Neural progenitor cell (in vitro differentiated cells): Measurements from ENCODE around the gene INPP4A. TPM values are rescaled to one million over a fixed set of nuclear protein-coding genes. Genes with fewer than 3 reads are reported as not detected.

Experiments
- DNase-seq: peaks from one replicate; pipeline ENCODE4 v3.0.0-alpha.2; 2016; ENCODE audit warnings: low spot score
- H2AFZ ChIP-seq: fragments of 200-600 bp; sonication (generic); replicated peaks from 2 replicates; pipeline ENCODE4 v1.6.1; 2016; ENCODE audit warnings: antibody characterized with exemption
- H3F3A ChIP-seq: fragments of 200-600 bp; sonication (generic); 2 replicates; pipeline ENCODE4 v1.6.1; 2016; ENCODE audit warnings: antibody characterized with exemption, low read depth
- H3K27ac ChIP-seq: fragments of 200-600 bp; sonication (generic); 2 replicates; pipeline ENCODE4 v1.5.1; 2016; ENCODE audit warnings: mild to moderate bottlenecking
- H3K27me3 ChIP-seq: fragments of 200-600 bp; sonication (generic); 2 replicates; pipeline ENCODE4 v1.6.1; 2016; ENCODE audit warnings: mild to moderate bottlenecking, moderate library complexity
- H3K36me3 ChIP-seq: fragments of 200-600 bp; sonication (generic); 2 replicates; pipeline ENCODE4 v1.5.1; 2016
- H3K4me1 ChIP-seq: fragments of 200-600 bp; sonication (generic); 2 replicates; pipeline ENCODE4 v1.6.1; 2016; ENCODE audit warnings: mixed run types
- H3K4me2 ChIP-seq: fragments of 200-600 bp; sonication (generic); 2 replicates; pipeline ENCODE4 v1.6.1; 2016
- H3K4me3 ChIP-seq: fragments of 200-600 bp; sonication (generic); 2 replicates; pipeline ENCODE4 v1.5.1; 2016
- H3K79me2 ChIP-seq: fragments of 200-600 bp; sonication (generic); 2 replicates; pipeline ENCODE4 v1.6.1; 2016; ENCODE audit warnings: low read depth
- H3K9ac ChIP-seq: fragments of 200-600 bp; sonication (generic); 2 replicates; pipeline ENCODE4 v1.6.1; 2016
- H3K9me3 ChIP-seq: fragments of 200-600 bp; sonication (generic); 2 replicates; pipeline ENCODE4 v1.5.1; 2016; ENCODE audit warnings: low read depth
- H4K20me1 ChIP-seq: fragments of 200-600 bp; sonication (generic); 2 replicates; pipeline ENCODE4 v1.6.1; 2016; ENCODE audit warnings: low read depth
- H3K27ac Mint-ChIP-seq: 3 replicates; pipeline ENCODE4 v1.8.0; 2021; ENCODE audit warnings: mixed read lengths
- H3K27me3 Mint-ChIP-seq: 2 replicates; pipeline ENCODE4 v1.8.0; 2022; ENCODE audit warnings: low read depth, mild to moderate bottlenecking, inconsistent platforms, moderate library complexity, mixed read lengths; ENCODE audit not compliant: insufficient read depth
- H3K36me3 Mint-ChIP-seq: 3 replicates; pipeline ENCODE4 v1.8.0; 2021; ENCODE audit warnings: mixed read lengths
- H3K4me1 Mint-ChIP-seq: 3 replicates; pipeline ENCODE4 v1.8.0; 2021; ENCODE audit warnings: mixed read lengths
- H3K4me3 Mint-ChIP-seq: 3 replicates; pipeline ENCODE4 v1.8.0; 2021; ENCODE audit warnings: mild to moderate bottlenecking, moderate library complexity, mixed read lengths
- H3K9me3 Mint-ChIP-seq: 3 replicates; pipeline ENCODE4 v1.8.0; 2020; ENCODE audit warnings: mixed read lengths
- EZH2 ChIP-seq: fragments of 200-600 bp; sonication (generic); IDR thresholded peaks from 2 replicates; pipeline ENCODE4 v1.6.1; 2017; ENCODE audit warnings: antibody characterized with exemption, mild to moderate bottlenecking, moderate library complexity
- EZH2phosphoT487 ChIP-seq: fragments of 200-600 bp; sonication (generic); IDR thresholded peaks from 2 replicates; pipeline ENCODE4 v1.6.1; 2017; ENCODE audit warnings: antibody characterized with exemption
- total RNA-seq: library from RNA; depleted of rRNA; stranded (reverse); fragments of >200 nt; gene quantifications from 2 replicates; pipeline ENCODE4 v1.2.3, GENCODE V29; 2015; ENCODE audit warnings: low replicate concordance
- TF ChIP-seq, protein P1 (sequence below): fragments of 200-600 bp; sonication (generic); IDR thresholded peaks from 2 replicates; pipeline ENCODE4 v1.5.1; 2017; ENCODE audit warnings: antibody characterized with exemption, mild to moderate bottlenecking

Gene INPP4A
- total RNA-seq, 1 donor from 2014 or later, result 35.1 TPM

DNA sequence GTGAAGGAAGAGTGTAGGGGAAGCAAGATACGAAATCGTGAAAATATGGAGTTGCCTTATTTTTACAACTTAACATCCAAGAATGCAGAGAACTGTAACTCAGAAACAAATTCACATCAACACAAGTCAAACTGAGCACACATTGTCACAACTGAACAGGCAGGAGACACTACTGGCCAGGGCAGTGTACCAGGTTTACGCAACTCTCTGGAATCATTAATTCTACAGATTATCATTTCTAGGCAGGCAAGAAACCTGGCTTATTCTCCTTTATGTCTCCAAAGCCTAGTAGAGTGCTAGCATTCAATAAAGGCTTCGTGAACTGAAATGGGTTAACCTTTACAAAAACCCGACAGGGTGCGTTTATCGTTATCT is 163.1 kb downstream of the INPP4A start:
- peaks cover 28% of the 10 kb centered on the region for H3K4me1 Mint-ChIP-seq
- H3K4me1 ChIP-seq, result peaks cover 12% of the 10 kb centered on the region
- no peaks in the 10 kb centered on the region for H3K27me3 ChIP-seq
- peaks cover 2% of the 10 kb centered on the region for H3K36me3 Mint-ChIP-seq
- no peaks in the 10 kb centered on the region for H3K27me3 Mint-ChIP-seq
- peak overlapping the region; percentile 82 for H3K4me3 ChIP-seq
- TF ChIP-seq, protein P1, sequence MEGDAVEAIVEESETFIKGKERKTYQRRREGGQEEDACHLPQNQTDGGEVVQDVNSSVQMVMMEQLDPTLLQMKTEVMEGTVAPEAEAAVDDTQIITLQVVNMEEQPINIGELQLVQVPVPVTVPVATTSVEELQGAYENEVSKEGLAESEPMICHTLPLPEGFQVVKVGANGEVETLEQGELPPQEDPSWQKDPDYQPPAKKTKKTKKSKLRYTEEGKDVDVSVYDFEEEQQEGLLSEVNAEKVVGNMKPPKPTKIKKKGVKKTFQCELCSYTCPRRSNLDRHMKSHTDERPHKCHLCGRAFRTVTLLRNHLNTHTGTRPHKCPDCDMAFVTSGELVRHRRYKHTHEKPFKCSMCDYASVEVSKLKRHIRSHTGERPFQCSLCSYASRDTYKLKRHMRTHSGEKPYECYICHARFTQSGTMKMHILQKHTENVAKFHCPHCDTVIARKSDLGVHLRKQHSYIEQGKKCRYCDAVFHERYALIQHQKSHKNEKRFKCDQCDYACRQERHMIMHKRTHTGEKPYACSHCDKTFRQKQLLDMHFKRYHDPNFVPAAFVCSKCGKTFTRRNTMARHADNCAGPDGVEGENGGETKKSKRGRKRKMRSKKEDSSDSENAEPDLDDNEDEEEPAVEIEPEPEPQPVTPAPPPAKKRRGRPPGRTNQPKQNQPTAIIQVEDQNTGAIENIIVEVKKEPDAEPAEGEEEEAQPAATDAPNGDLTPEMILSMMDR, result no peak
- TF ChIP-seq EZH2, result no peak
- TF ChIP-seq EZH2phosphoT487, result no peak
- DNase-seq, result no peak
- H3K27ac ChIP-seq, result peak overlapping the region; percentile 72
- no peaks in the 10 kb centered on the region for H3K9me3 Mint-ChIP-seq
- no peaks in the 10 kb centered on the region for H3K9me3 ChIP-seq
- peak overlapping the region; percentile 84 for H3K4me2 ChIP-seq
- H2AFZ ChIP-seq, result peak overlapping the region; percentile 89
- H3K9ac ChIP-seq, result peak overlapping the region; percentile 86
- H3K4me3 Mint-ChIP-seq, result peak overlapping the region; percentile 89
- peaks cover 6% of the 10 kb centered on the region for H3F3A ChIP-seq
- H4K20me1 ChIP-seq, result peaks cover 23% of the 10 kb centered on the region
- peaks cover 74% of the 10 kb centered on the region for H3K79me2 ChIP-seq
- H3K27ac Mint-ChIP-seq, result peak overlapping the region; percentile 97
- H3K36me3 ChIP-seq, result peaks cover 4% of the 10 kb centered on the region

DNA sequence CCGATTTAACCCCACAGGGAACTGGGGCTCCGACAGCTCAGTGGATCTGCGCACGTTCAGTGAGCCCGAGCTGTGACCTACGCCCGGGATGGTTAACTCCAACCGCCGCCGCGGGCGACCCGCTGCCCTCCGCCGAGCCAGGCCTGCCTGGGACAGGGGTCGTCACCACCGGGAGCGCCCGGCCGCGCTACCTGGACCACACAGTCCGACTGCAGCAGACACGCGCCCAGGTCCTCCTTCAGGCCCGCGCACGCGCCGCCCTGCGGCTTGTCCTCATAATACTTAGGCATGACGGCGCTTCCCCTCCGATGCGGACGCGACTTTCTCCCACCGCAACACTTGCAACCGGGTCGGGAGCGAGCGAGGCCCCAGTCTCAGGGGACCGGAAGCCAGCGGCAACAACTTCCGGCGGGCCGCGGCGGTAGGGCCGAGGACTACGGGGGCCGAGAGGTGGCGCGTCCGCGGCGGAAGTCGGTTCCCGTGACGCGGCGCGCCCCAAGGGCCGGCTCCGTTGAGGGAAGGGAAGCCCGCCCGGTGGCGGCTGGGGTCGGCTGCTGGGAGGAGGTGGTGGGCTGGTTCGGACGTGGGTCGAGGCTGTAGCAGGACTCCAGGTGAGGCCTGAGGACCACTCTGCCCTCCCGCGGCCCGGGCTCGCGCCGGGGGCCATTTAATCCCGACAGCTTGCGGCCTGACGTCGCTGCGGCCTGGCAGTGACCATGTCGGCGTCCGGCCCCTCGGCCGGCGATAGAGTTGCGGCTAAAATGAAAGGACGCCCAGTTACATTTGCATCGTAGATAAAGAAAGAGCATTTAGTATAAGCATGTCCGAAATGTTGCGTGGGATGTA is 163.7 kb downstream of the INPP4A start, which contains the start of the genes COA5 and UNC50:
TSS of gene COA5 (minus strand) at position 397 of the 846 bp plus-strand sequence. CDS start at position 290, 107 bp downstream.
TSS of gene UNC50 (plus strand) at position 474 of the 846 bp plus-strand sequence. CDS start 1,171 bp downstream, outside the sequence.
- H3K27me3 ChIP-seq, result no peaks in the 10 kb centered on the region
- Mint-ChIP-seq H3K9me3 (no peaks in the 10 kb centered on the region), H3K4me1 (peaks cover 28% of the 10 kb centered on the region), H3K36me3 (peaks cover 2% of the 10 kb centered on the region), H3K27me3 (no peaks in the 10 kb centered on the region), H3K27ac (peak within 1 kb of the TSS; percentile 97), H3K4me3 (peak within 1 kb of the TSS; percentile 89)
- no peaks in the 10 kb centered on the region for H3K9me3 ChIP-seq
- H3K79me2 ChIP-seq, result peaks cover 74% of the 10 kb centered on the region
- peak within 1 kb of the TSS; percentile 72 for H3K27ac ChIP-seq
- peak; percentile 53 for TF ChIP-seq EZH2phosphoT487
- peak; percentile 22 for TF ChIP-seq EZH2
- TF ChIP-seq, protein P1, result peak; percentile 13
- peak; percentile 92 for DNase-seq
- peaks cover 12% of the 10 kb centered on the region for H3K4me1 ChIP-seq
- H3K4me3 ChIP-seq, result peak within 1 kb of the TSS; percentile 82
- H2AFZ ChIP-seq, result peak within 1 kb of the TSS; percentile 89
- peak within 1 kb of the TSS; percentile 86 for H3K9ac ChIP-seq
- H3K4me2 ChIP-seq, result peak within 1 kb of the TSS; percentile 84
- peaks cover 23% of the 10 kb centered on the region for H4K20me1 ChIP-seq
- peaks cover 4% of the 10 kb centered on the region for H3K36me3 ChIP-seq
- H3F3A ChIP-seq, result peaks cover 6% of the 10 kb centered on the region

DNA sequence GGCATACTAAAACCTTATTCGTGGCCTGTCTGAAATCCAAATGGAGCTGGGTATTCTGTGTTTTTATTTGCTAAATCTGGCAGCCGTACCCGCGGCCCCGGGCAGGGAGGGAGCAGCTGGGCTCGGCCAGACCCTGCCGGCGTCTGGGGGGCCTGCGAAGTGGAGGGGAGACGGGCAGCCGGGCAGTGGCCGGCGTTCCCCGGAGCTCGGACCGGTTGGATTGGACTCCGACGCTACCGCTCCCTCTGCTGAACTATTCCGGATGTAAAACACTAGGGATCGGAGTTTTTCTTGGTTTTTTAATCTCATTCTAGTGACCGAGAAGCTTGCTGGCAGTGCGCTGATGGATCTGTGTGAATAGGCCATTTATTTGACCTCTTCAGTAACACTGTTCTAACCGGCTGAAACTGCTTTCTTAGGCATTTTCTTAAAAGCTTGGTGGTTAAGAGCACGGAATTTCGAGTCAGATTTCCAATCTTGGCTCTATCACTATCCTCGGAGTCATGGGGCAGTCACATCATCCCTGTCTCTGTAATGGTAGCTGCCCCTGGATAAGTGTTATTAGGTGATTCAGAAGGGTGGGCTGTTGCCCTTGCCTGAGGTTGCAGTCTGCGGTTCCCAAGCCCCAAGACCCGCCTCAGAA is 164.4 kb downstream of the INPP4A start:
- H3K36me3 ChIP-seq, result peaks cover 4% of the 10 kb centered on the region
- no peaks in the 10 kb centered on the region for H3K27me3 ChIP-seq
- peaks cover 71% of the 10 kb centered on the region for H3K79me2 ChIP-seq
- peak overlapping the region; percentile 82 for H3K4me3 ChIP-seq
- peak overlapping the region; percentile 72 for H3K27ac ChIP-seq
- peaks cover 6% of the 10 kb centered on the region for H3F3A ChIP-seq
- peaks cover 20% of the 10 kb centered on the region for H4K20me1 ChIP-seq
- peaks cover 12% of the 10 kb centered on the region for H3K4me1 ChIP-seq
- TF ChIP-seq, protein P1, result no peak
- no peak for TF ChIP-seq EZH2
- no peak for TF ChIP-seq EZH2phosphoT487
- H3K9me3 ChIP-seq, result no peaks in the 10 kb centered on the region
- no peaks in the 10 kb centered on the region for H3K27me3 Mint-ChIP-seq
- H3K4me2 ChIP-seq, result peak overlapping the region; percentile 84
- peak overlapping the region; percentile 92 for H3K27ac Mint-ChIP-seq
- peak; percentile 53 for DNase-seq
- H3K4me3 Mint-ChIP-seq, result peak overlapping the region; percentile 89
- H3K9ac ChIP-seq, result peak overlapping the region; percentile 86
- H3K9me3 Mint-ChIP-seq, result no peaks in the 10 kb centered on the region
- H3K36me3 Mint-ChIP-seq, result peaks cover 9% of the 10 kb centered on the region
- peaks cover 28% of the 10 kb centered on the region for H3K4me1 Mint-ChIP-seq
- H2AFZ ChIP-seq, result peak overlapping the region; percentile 89
